Activated T-cell treated with anti-CD3 and anti-CD28 coated beads, Interleukin-2, amount 50 U/mL, for 72 hours (primary cell): Measurements from ENCODE around the gene MON1B. TPM values are rescaled to one million over a fixed set of nuclear protein-coding genes. Genes with fewer than 3 reads are reported as not detected.
"Not testable (repeated sequence)": the region's sequence is repeated elsewhere in the genome, so short reads cannot be mapped to it uniquely, and the experiment has no call there.

Experiments used
- ATAC-seq, 2 donors: fragments of 150-1000 bp; cut with Tn5 transposase; replicated peaks in 1 of 2; 2 replicates each; pipeline ENCODE4 v1.10.0; 2021; ENCODE audit warnings: moderate library complexity in 2 of 2, mild to moderate bottlenecking in 1 of 2
- DNase-seq, 2 donors: peaks; one replicate each; pipeline ENCODE4 v3.0.0; 2021 to 2022; ENCODE audit warnings: mixed read lengths in 1 of 2
- H3K27ac Mint-ChIP-seq: one replicate; pipeline ENCODE4 v1.8.0; 2022; ENCODE audit warnings: mild to moderate bottlenecking, moderate library complexity, mixed read lengths
- H3K27me3 Mint-ChIP-seq: one replicate; pipeline ENCODE4 v1.8.0; 2022; ENCODE audit warnings: low read depth, mixed read lengths
- H3K36me3 Mint-ChIP-seq, 2 donors: one replicate each; pipeline ENCODE4 v1.8.0; 2022; ENCODE audit warnings: mixed read lengths in 2 of 2, mild to moderate bottlenecking in 1 of 2; ENCODE audit not compliant: insufficient read depth in 2 of 2
- H3K4me1 Mint-ChIP-seq: one replicate; pipeline ENCODE4 v1.8.0; 2022; ENCODE audit warnings: low read depth, mixed read lengths
- H3K4me3 Mint-ChIP-seq, 2 donors: one replicate each; pipeline ENCODE4 v1.8.0; 2022; ENCODE audit warnings: mild to moderate bottlenecking in 2 of 2, mixed read lengths in 2 of 2, moderate library complexity in 2 of 2
- H3K9me3 Mint-ChIP-seq, 2 donors: one replicate each; pipeline ENCODE4 v1.8.0; 2022; ENCODE audit warnings: mixed read lengths in 2 of 2
- total RNA-seq, 2 donors: library from RNA; stranded (reverse); gene quantifications; one replicate each; pipeline ENCODE4 v1.2.3, GENCODE V29; 2022

The MON1B gene
- 10 to 100 TPM; 72.1 to 79.9 TPM for total RNA-seq

GRCh38 chr16:77190478-77191258, at the start of gene MON1B:
Gene MON1B, plus strand, starts transcription at chr16:77191190. Its CDS starts 296 bp downstream, at chr16:77191486.
- Mint-ChIP-seq H3K27me3 (no peaks in the 10 kb centered on the region), H3K4me1 (peaks cover 41% of the 10 kb centered on the region), H3K9me3 (no peaks in the 10 kb centered on the region), H3K36me3 (peaks cover 21 to 27% of the 10 kb centered on the region in 2 donors), H3K4me3 (peak within 1 kb of the TSS; percentile 87 to 91), H3K27ac (peak within 1 kb of the TSS; percentile 100)
- DNase-seq = peak; percentile 91 to 96
- ATAC-seq = peak; percentile 96 to 97

GRCh38 chr16:77143364-77143763, 47.6 kb upstream of the MON1B start:
- peaks cover 5 to 7% of the 10 kb centered on the region in 2 donors for H3K9me3 Mint-ChIP-seq
- H3K27ac Mint-ChIP-seq = no peak overlapping the region
- ATAC-seq = no peak
- no peak overlapping the region for H3K4me3 Mint-ChIP-seq
- peaks cover 11% of the 10 kb centered on the region for H3K27me3 Mint-ChIP-seq
- no peak for DNase-seq
- H3K4me1 Mint-ChIP-seq = no peaks in the 10 kb centered on the region
- peaks cover 0 to 4% of the 10 kb centered on the region in 2 donors for H3K36me3 Mint-ChIP-seq

GRCh38 chr16:77148121-77148520, 42.9 kb upstream of the MON1B start:
- Mint-ChIP-seq H3K36me3 (peaks cover 0 to 4% of the 10 kb centered on the region in 2 donors), H3K27ac (no peak overlapping the region), H3K4me3 (no peak overlapping the region), H3K9me3 (peaks cover 5 to 7% of the 10 kb centered on the region in 2 donors), H3K27me3 (peaks cover 13% of the 10 kb centered on the region), H3K4me1 (no peaks in the 10 kb centered on the region)
- no peak for ATAC-seq
- DNase-seq = no peak

- no peaks in the 10 kb centered on the region for H3K4me1 Mint-ChIP-seq
- H3K27me3 Mint-ChIP-seq = peaks cover 30% of the 10 kb centered on the region
- no peaks in the 10 kb centered on the region for H3K9me3 Mint-ChIP-seq
- H3K36me3 Mint-ChIP-seq = no peaks in the 10 kb centered on the region
- DNase-seq (no peak), ATAC-seq (no peak)
- no peak overlapping the region for H3K27ac Mint-ChIP-seq
- H3K4me3 Mint-ChIP-seq = no peak overlapping the region
These were observed 33.5 kb upstream of the MON1B start for GRCh38 chr16:77157346-77158058.

GRCh38 chr16:77158293-77158692, 32.7 kb upstream of the MON1B start:
- Mint-ChIP-seq H3K27ac (no peak overlapping the region), H3K27me3 (peaks cover 38% of the 10 kb centered on the region), H3K9me3 (no peaks in the 10 kb centered on the region), H3K36me3 (no peaks in the 10 kb centered on the region), H3K4me1 (no peaks in the 10 kb centered on the region), H3K4me3 (no peak overlapping the region)
- DNase-seq (no peak), ATAC-seq (no peak)

- H3K9me3 Mint-ChIP-seq = no peaks in the 10 kb centered on the region
- H3K36me3 Mint-ChIP-seq = no peaks in the 10 kb centered on the region
- H3K27ac Mint-ChIP-seq = no peak overlapping the region
- no peak overlapping the region for H3K4me3 Mint-ChIP-seq
- H3K4me1 Mint-ChIP-seq = no peaks in the 10 kb centered on the region
- ATAC-seq (no peak), DNase-seq (no peak)
- H3K27me3 Mint-ChIP-seq = peaks cover 33% of the 10 kb centered on the region
These were observed 26.0 kb upstream of the MON1B start for GRCh38 chr16:77165006-77165405.

GRCh38 chr16:77165536-77166236, 25.3 kb upstream of the MON1B start:
- not testable (repeated sequence) for ATAC-seq, DNase-seq, H3K36me3 Mint-ChIP-seq, H3K4me1 Mint-ChIP-seq, H3K27ac Mint-ChIP-seq, H3K9me3 Mint-ChIP-seq, H3K4me3 Mint-ChIP-seq
- peaks cover 33% of the 10 kb centered on the region for H3K27me3 Mint-ChIP-seq

- DNase-seq (no peak), ATAC-seq (no peak)
- peaks cover 36% of the 10 kb centered on the region for H3K27me3 Mint-ChIP-seq
- no peaks in the 10 kb centered on the region for H3K9me3 Mint-ChIP-seq
- no peak overlapping the region for H3K27ac Mint-ChIP-seq
- no peaks in the 10 kb centered on the region for H3K36me3 Mint-ChIP-seq
- no peak overlapping the region for H3K4me3 Mint-ChIP-seq
- H3K4me1 Mint-ChIP-seq = no peaks in the 10 kb centered on the region
These were observed 24.3 kb upstream of the MON1B start for GRCh38 chr16:77166726-77167125.

GRCh38 chr16:77168901-77169300, 22.1 kb upstream of the MON1B start:
- no peaks in the 10 kb centered on the region for H3K9me3 Mint-ChIP-seq
- no peak overlapping the region for H3K27ac Mint-ChIP-seq
- no peak overlapping the region for H3K4me3 Mint-ChIP-seq
- no peaks in the 10 kb centered on the region for H3K4me1 Mint-ChIP-seq
- no peak for DNase-seq
- ATAC-seq = no peak
- H3K36me3 Mint-ChIP-seq = no peaks in the 10 kb centered on the region
- H3K27me3 Mint-ChIP-seq = peaks cover 25% of the 10 kb centered on the region

GRCh38 chr16:77169650-77170236, 21.2 kb upstream of the MON1B start:
- Mint-ChIP-seq H3K4me1 (no peaks in the 10 kb centered on the region), H3K27ac (no peak overlapping the region), H3K27me3 (peaks cover 31% of the 10 kb centered on the region), H3K9me3 (no peaks in the 10 kb centered on the region), H3K36me3 (no peaks in the 10 kb centered on the region), H3K4me3 (no peak overlapping the region)
- peak; percentile 57 to 63 for DNase-seq
- ATAC-seq = peak; percentile 66

GRCh38 chr16:77170805-77171204, 20.2 kb upstream of the MON1B start:
- H3K4me3 Mint-ChIP-seq = no peak overlapping the region
- H3K27me3 Mint-ChIP-seq = peaks cover 38% of the 10 kb centered on the region
- DNase-seq (no peak), ATAC-seq (no peak)
- no peaks in the 10 kb centered on the region for H3K4me1 Mint-ChIP-seq
- H3K27ac Mint-ChIP-seq = no peak overlapping the region
- no peaks in the 10 kb centered on the region for H3K9me3 Mint-ChIP-seq
- H3K36me3 Mint-ChIP-seq = no peaks in the 10 kb centered on the region

GRCh38 chr16:77171745-77172635, 19.0 kb upstream of the MON1B start:
- no peak overlapping the region for H3K27ac Mint-ChIP-seq
- peaks cover 45% of the 10 kb centered on the region for H3K27me3 Mint-ChIP-seq
- no peaks in the 10 kb centered on the region for H3K36me3 Mint-ChIP-seq
- ATAC-seq = peak; percentile 45 to 60
- H3K4me1 Mint-ChIP-seq = no peaks in the 10 kb centered on the region
- no peaks in the 10 kb centered on the region for H3K9me3 Mint-ChIP-seq
- H3K4me3 Mint-ChIP-seq = no peak overlapping the region
- DNase-seq = peak; percentile 20 to 43
